ENCODE data around the gene KCNH3.

Gene KCNH3

GRCh38 chr12:49559011-49559675 lies 20.3 kb downstream of the KCNH3 start:
- no peak for DNase-seq (ENCODE audit: low read depth)

- DNase-seq (ENCODE audit: low read depth): no peak
Measured at GRCh38 chr12:49560695-49561094, 21.9 kb downstream of the KCNH3 start.

- no peak for DNase-seq (ENCODE audit: low read depth)
Measured at GRCh38 chr12:49562233-49562632, 23.4 kb downstream of the KCNH3 start.

- no peak for DNase-seq (ENCODE audit: low read depth)
Measured at GRCh38 chr12:49562831-49563230, 24.0 kb downstream of the KCNH3 start.

- no peak for DNase-seq (ENCODE audit: low read depth)
Measured at GRCh38 chr12:49563951-49564685, 25.3 kb downstream of the KCNH3 start.

GRCh38 chr12:49564686-49565405 lies 26.0 kb downstream of the KCNH3 start:
- no peak for DNase-seq (ENCODE audit: low read depth)

- DNase-seq (ENCODE audit: low read depth): no peak
Measured at GRCh38 chr12:49565406-49566265, 26.8 kb downstream of the KCNH3 start.

GRCh38 chr12:49566361-49566760 lies 27.5 kb downstream of the KCNH3 start:
- no peak for DNase-seq (ENCODE audit: low read depth)

- no peak for DNase-seq (ENCODE audit: low read depth)
Measured at GRCh38 chr12:49567302-49567610, 28.4 kb downstream of the KCNH3 start.

- DNase-seq (ENCODE audit: low read depth): peak; percentile 75
Measured at GRCh38 chr12:49567611-49568441, 29.0 kb downstream of the KCNH3 start, which contains the start of gene MCRS1. MCRS1 (minus strand) TSS chr12:49568142; CDS start chr12:49566731, 1,411 bp downstream.

GRCh38 chr12:49568442-49569162 lies 29.8 kb downstream of the KCNH3 start:
- no peak for DNase-seq (ENCODE audit: low read depth)

- no peak for DNase-seq (ENCODE audit: low read depth)
Measured at GRCh38 chr12:49577589-49578315, 38.9 kb downstream of the KCNH3 start.

GRCh38 chr12:49578471-49579112 lies 39.8 kb downstream of the KCNH3 start:
- no peak for DNase-seq (ENCODE audit: low read depth)

- DNase-seq (ENCODE audit: low read depth): no peak
Measured at GRCh38 chr12:49580572-49581535, 42.0 kb downstream of the KCNH3 start.

GRCh38 chr12:49582201-49582600 lies 43.4 kb downstream of the KCNH3 start:
- no peak for DNase-seq (ENCODE audit: low read depth)

- DNase-seq (ENCODE audit: low read depth): no peak
Measured at GRCh38 chr12:49582850-49583249, 44.0 kb downstream of the KCNH3 start.

GRCh38 chr12:49583366-49584094 lies 44.7 kb downstream of the KCNH3 start:
- no peak for DNase-seq (ENCODE audit: low read depth)
